Esophagus squamous epithelium (tissue), 5 donors: ENCODE measurements around the gene FGF12. TPM values are rescaled to one million over a fixed set of nuclear protein-coding genes. Genes with fewer than 3 reads are reported as not detected.

Source experiments
- DNase-seq: peaks from one replicate; lab custom pipeline; 2025; lab: John Stamatoyannopoulos, UW
- H3K27ac ChIP-seq, 4 donors: fragments of 200-600 bp; sonication (generic); one replicate each; pipeline ENCODE4 v1.5.1; 2016 to 2019; ENCODE audit warnings: mild to moderate bottlenecking in 1 of 4
- H3K27me3 ChIP-seq, 4 donors: fragments of 200-600 bp; sonication (generic); 1 replicate in 3 of 4; 2 replicates in 1 of 4; pipeline versions ENCODE4 v1.5.1 to v1.6.0; 2017 to 2021; ENCODE audit warnings: antibody characterized with exemption in 1 of 4
- H3K36me3 ChIP-seq, 3 donors: fragments of 200-600 bp; sonication (generic); one replicate each; pipeline ENCODE4 v1.5.1; 2016 to 2019
- H3K4me1 ChIP-seq, 3 donors: fragments of 200-600 bp; sonication (generic); one replicate each; pipeline ENCODE4 v1.5.1; 2017 to 2019
- H3K4me3 ChIP-seq, 4 donors: fragments of 200-600 bp; sonication (generic); 1 replicate in 3 of 4; 2 replicates in 1 of 4; pipeline ENCODE4 v1.5.1; 2016 to 2019; ENCODE audit warnings: mild to moderate bottlenecking in 2 of 4, moderate library complexity in 1 of 4
- H3K9me3 ChIP-seq, 3 donors: fragments of 200-600 bp; sonication (generic); one replicate each; pipeline ENCODE4 v1.5.1; 2016 to 2019
- CTCF ChIP-seq, 6 experiments: fragments of 450-650 bp in 4 of 6; fragments of 200-600 bp in 2 of 6; sonication (generic) in 2 of 6; IDR thresholded peaks; one replicate each; pipeline ENCODE4 v1.5.1; 2016 to 2019; ENCODE audit warnings: antibody characterized with exemption in 6 of 6, mild to moderate bottlenecking in 4 of 6, moderate library complexity in 4 of 6
- POLR2A ChIP-seq, 4 donors: fragments of 450-650 bp; IDR thresholded peaks; one replicate each; pipeline ENCODE4 v1.6.1; 2017; ENCODE audit warnings: antibody characterized with exemption in 4 of 4, mild to moderate bottlenecking in 4 of 4, moderate library complexity in 3 of 4
- WGBS, 2 donors: methylation state at CpG; one replicate each; pipeline ENCODE4 v1.1.5; 2018; 5-methylcytosine and 5-hydroxymethylcytosine counted together
- intact Hi-C: fragments of 100-400 bp; cut with DNase I; formaldehyde crosslinking; loops from one replicate; pipeline ENCODE4 v1.15.0; 2022
- total RNA-seq, 4 donors: library from RNA; depleted of rRNA; stranded (reverse); fragments of >200 nt; gene quantifications; one replicate each; pipeline ENCODE4 v1.1.0, GENCODE V29; 2016
- donor health status: DM: yes; HTN: yes; CAD: no.

The FGF12 gene
- total RNA-seq, 4 donors from 2014 or later: 0.18 to 1.6 (median 0.86) TPM

- TF ChIP-seq CTCF (IDR thresholded peaks at IDR 0.05): no peak
- no peak for TF ChIP-seq POLR2A (IDR thresholded peaks at IDR 0.05)
- H3K4me1 ChIP-seq: no peaks in the 10 kb centered on the region
- no peaks in the 10 kb centered on the region for H3K36me3 ChIP-seq
- no peaks in the 10 kb centered on the region for H3K9me3 ChIP-seq
- no peak overlapping the region for H3K4me3 ChIP-seq
- H3K27ac ChIP-seq: no peak overlapping the region
- no peaks in the 10 kb centered on the region for H3K27me3 ChIP-seq
- 33 to 36% methylated on average over 1 of the region's 1 CpG for WGBS, 2 donors
- intact Hi-C loops: no loop called here
- no peak for DNase-seq
These were observed 17.0 kb downstream of the FGF12 start for GRCh38 chr3:192710366-192710765.

- 84 to 85% methylated on average over 13 of the region's 13 CpGs for WGBS, 2 donors
- Histone ChIP-seq H3K4me3 (no peak overlapping the region), H3K27ac (no peak overlapping the region), H3K36me3 (no peaks in the 10 kb centered on the region), H3K27me3 (no peaks in the 10 kb centered on the region), H3K9me3 (no peaks in the 10 kb centered on the region), H3K4me1 (no peaks in the 10 kb centered on the region)
- intact Hi-C loops: no loop called here
- DNase-seq: no peak
- TF ChIP-seq POLR2A (IDR thresholded peaks at IDR 0.05) (no peak), CTCF (IDR thresholded peaks at IDR 0.05) (no peak)
These were observed 21.1 kb downstream of the FGF12 start for GRCh38 chr3:192706272-192706671.

GRCh38 chr3:192700885-192701284 lies 26.5 kb downstream of the FGF12 start:
- DNase-seq: no peak
- H3K9me3 ChIP-seq: no peaks in the 10 kb centered on the region
- H3K4me1 ChIP-seq: no peaks in the 10 kb centered on the region
- no peaks in the 10 kb centered on the region for H3K36me3 ChIP-seq
- no peaks in the 10 kb centered on the region for H3K27me3 ChIP-seq
- TF ChIP-seq CTCF (IDR thresholded peaks at IDR 0.05) (no peak), POLR2A (IDR thresholded peaks at IDR 0.05) (no peak)
- no peak overlapping the region for H3K27ac ChIP-seq
- intact Hi-C loops: no loop called here
- H3K4me3 ChIP-seq: no peak overlapping the region

- no peak for DNase-seq
- H3K4me3 ChIP-seq: no peak overlapping the region
- no peaks in the 10 kb centered on the region for H3K4me1 ChIP-seq
- H3K36me3 ChIP-seq: no peaks in the 10 kb centered on the region
- no peaks in the 10 kb centered on the region for H3K27me3 ChIP-seq
- TF ChIP-seq CTCF (IDR thresholded peaks at IDR 0.05): no peak
- TF ChIP-seq POLR2A (IDR thresholded peaks at IDR 0.05): no peak
- intact Hi-C loops: no loop called here
- H3K9me3 ChIP-seq: no peaks in the 10 kb centered on the region
- 64 to 69% methylated on average over 2 of the region's 2 CpGs for WGBS, 2 donors
- no peak overlapping the region for H3K27ac ChIP-seq
These were observed 30.3 kb downstream of the FGF12 start for GRCh38 chr3:192696943-192697587.

- Histone ChIP-seq H3K4me1 (no peaks in the 10 kb centered on the region), H3K4me3 (no peak overlapping the region), H3K27me3 (no peaks in the 10 kb centered on the region), H3K36me3 (no peaks in the 10 kb centered on the region), H3K27ac (no peak overlapping the region), H3K9me3 (peaks cover 0 to 4% (median 0%) of the 10 kb centered on the region in 3 donors)
- DNase-seq: no peak
- intact Hi-C loops: no loop called here
- TF ChIP-seq POLR2A (IDR thresholded peaks at IDR 0.05) (no peak), CTCF (IDR thresholded peaks at IDR 0.05) (no peak)
- WGBS, 2 donors: 62 to 69% methylated on average over 2 to 5 of the region's 5 CpGs
These were observed 39.7 kb downstream of the FGF12 start for GRCh38 chr3:192687488-192688152.
